GM18868 (cell line): Measurements from ENCODE around the gene ISCA1.

ENCODE experiments used
- ATAC-seq: cut with Tn5 transposase; IDR thresholded peaks from one replicate; pipeline ENCODE4 v1.9.1; 2021; ENCODE audit warnings: mild to moderate bottlenecking, moderate library complexity; ENCODE audit not compliant: unreplicated experiment

The ISCA1 gene

DNA sequence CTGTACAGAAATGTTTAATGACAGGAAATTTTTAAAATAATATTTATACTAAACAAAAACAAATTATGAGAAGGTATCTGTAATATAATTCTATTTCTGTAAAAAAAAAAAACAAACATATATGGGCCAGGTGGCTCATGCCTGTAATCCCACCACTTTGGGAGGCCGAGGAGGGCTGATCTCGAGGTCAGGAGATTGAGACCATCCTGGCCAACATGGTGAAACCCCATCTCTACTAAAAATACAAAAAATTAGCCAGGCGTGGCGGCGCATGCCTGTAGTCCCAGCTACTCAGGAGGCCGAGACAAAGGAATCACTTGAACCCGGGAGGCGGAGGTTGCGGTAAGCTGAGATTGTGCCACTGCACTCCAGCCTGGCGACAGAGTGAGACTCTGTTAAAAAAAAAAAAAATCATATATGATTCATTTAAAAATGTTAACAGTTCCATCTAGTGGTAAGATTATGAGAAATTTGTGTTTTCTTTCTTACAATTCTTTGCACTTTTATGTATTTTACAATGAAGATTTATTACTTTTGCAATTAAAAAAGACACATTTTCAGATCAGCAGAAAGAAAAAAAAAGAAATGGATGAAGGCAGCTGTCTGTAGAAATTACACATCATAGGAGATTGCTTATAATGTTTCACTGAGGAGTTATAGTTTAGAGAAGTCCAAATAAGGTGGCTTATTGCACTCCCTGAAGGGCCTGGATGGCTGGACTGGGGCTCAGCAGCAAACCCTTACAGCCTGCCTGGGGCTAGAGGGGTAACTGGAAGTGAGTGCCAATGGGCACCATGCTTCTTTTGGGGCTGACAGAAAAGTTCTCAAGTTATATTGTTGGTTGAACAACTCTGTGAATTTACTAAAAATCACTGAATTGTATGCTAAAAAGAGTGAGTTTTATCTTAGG lies 43.2 kb downstream of the ISCA1 start:
- ATAC-seq, result no peak

DNA sequence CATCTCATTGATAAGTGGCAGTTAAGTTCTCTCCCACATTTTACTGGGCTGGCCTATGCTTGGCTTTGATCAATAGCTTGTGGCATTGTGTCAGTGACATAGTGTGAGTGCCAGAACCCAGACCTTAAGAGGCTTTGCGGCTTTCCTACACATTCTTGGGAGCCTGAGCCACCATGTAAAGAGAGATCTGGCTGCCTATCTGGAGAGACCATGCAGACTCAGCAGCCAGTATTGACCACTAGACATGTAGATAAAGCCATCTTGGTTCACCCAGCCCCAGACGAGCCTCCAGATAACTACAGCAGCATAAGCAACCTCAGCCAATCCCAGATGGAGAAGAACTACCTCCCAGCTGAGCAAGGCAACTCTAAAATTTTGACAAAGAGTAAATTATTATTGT lies 51.5 kb downstream of the ISCA1 start:
- ATAC-seq, result no peak

DNA sequence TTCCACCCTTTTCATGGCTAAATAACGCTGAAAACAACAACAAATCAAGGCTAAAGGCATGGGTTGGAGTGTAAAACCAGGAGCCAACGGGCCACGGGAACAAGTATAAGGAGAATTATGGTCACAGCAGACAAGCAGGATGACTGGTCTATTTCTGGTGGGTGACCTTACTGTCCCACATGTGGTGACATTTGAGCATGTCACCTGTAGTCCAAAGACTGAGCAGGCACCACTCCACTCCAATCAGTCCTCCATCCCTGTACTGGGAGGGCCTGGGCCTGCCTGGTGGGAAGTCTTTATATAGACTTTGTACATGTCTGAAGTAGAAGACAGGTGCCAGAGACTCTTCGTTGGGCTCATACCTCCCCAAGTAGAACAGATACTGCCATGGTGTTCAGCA lies 59.7 kb downstream of the ISCA1 start:
- no peak for ATAC-seq

DNA sequence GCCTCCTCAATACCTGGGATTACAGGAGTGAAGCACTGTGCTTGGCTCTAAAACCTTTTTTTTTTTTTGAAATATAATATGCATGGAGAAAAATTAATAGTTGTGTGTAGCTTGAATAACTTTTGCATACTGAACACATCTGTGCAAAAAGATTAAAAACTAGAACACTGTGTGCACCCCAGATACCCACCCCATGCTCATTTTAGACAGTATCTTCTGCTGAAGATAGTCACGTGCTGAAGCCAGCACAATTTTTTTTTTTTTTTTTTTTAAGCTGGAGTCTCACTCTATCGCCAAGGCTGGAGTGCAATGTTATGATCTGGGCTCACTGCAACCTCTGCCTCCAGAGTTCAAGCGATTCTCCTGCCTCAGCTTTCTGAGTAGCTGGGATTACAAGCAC lies 62.7 kb downstream of the ISCA1 start:
- ATAC-seq, result no peak

- no peak for ATAC-seq
Observed at GRCh38 chr9:86217076-86217755, 65.1 kb downstream of the ISCA1 start.
